ENCODE measurements around the gene TACR2. TPM values are rescaled to one million over a fixed set of nuclear protein-coding genes. Genes with fewer than 3 reads are reported as not detected.

Gene TACR2
- total RNA-seq, 2 donors from 2014 or later, result 0.66 TPM; not detected in 1

DNA sequence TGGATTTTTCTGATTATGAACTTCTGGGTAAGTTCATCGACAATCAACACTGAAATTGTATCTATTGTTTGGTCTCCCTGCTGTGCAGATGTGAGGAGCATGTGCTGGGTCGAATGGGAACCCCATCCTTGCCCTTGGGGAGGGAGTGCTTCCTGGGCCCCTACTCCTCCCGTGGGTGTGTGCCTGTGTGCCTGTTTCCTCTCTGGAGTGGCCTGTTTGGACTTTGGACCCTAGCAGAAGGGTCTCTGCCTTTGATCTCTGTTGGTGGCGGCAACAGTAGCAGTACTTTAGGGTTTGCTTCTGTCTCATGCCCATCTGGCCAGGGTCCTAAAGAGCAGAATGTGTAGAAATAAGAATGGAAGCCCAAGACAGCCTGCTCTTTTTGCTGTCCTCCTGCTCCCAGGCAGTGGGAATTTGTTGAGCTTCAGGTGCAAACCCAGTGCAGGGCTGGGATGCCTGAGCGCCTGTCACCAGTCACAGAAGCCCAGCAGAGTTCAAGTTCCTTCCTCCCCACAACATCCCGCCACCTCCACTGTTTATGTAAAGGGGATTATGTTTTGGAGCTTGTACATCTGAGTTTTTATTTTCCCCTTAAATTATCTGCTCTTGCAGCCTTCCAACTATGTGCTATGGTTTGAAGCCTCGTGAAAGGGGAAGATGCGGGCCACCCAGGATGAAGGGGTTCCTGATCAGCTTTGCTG lies 1.5 kb upstream of the TACR2 start:
- ATAC-seq (no peak), DNase-seq (no peak)
- no peak overlapping the region for H3K4me3 ChIP-seq
- no peaks in the 10 kb centered on the region for H3K9me3 ChIP-seq
- no peak for TF ChIP-seq CTCF (IDR thresholded peaks at IDR 0.05)
- no peak for TF ChIP-seq POLR2A (IDR thresholded peaks at IDR 0.05)
- H3K27ac ChIP-seq, result no peak overlapping the region
- no peaks in the 10 kb centered on the region for H3K4me1 ChIP-seq
- no peaks in the 10 kb centered on the region for H3K27me3 ChIP-seq
- intact Hi-C loops (cut with DNase I), result no loop called here
- 68 to 72% methylated on average over 8 of the region's 8 CpGs for WGBS, 2 donors
- H3K36me3 ChIP-seq (replicated peaks in 1 of 2; ENCODE audit: insufficient read depth in 1 of 2, low read depth in 2 of 2), result no peaks in the 10 kb centered on the region

DNA sequence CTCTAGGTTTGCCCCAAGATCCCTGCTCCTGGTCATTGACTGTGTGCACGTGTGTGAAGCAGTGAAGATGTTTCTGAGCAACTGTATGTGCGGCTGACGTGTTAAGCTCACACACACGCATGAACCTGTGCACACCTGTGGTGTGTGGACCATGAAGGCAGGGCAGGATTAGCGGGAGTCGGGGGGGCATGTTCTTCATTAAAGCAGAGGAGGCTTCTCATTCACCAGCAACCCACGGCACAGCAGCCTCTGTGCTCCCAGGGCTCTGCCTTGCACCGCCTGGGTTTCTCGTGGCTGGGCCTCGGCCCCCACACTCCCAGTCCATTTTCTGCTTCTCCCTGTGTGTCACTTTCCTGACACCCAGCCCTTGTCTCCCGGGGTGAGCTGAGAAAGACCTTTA lies 824 bp upstream of the TACR2 start:
- H3K27ac ChIP-seq, result no peak overlapping the region
- no peaks in the 10 kb centered on the region for H3K27me3 ChIP-seq
- intact Hi-C loops (cut with DNase I), result no loop called here
- H3K36me3 ChIP-seq (replicated peaks in 1 of 2; ENCODE audit: insufficient read depth in 1 of 2, low read depth in 2 of 2), result no peaks in the 10 kb centered on the region
- H3K9me3 ChIP-seq, result no peaks in the 10 kb centered on the region
- WGBS, 2 donors, result 78 to 83% methylated on average over 5 to 11 of the region's 11 CpGs
- ATAC-seq (no peak), DNase-seq (no peak)
- no peaks in the 10 kb centered on the region for H3K4me1 ChIP-seq
- TF ChIP-seq POLR2A (IDR thresholded peaks at IDR 0.05), result no peak
- TF ChIP-seq CTCF (IDR thresholded peaks at IDR 0.05), result no peak
- H3K4me3 ChIP-seq, result no peak overlapping the region

- DNase-seq, result no peak
- intact Hi-C loops (cut with DNase I), result no loop called here
- ATAC-seq, result no peak
- Histone ChIP-seq H3K4me1 (no peaks in the 10 kb centered on the region), H3K9me3 (no peaks in the 10 kb centered on the region), H3K4me3 (no peak overlapping the region), H3K36me3 (replicated peaks in 1 of 2; ENCODE audit: insufficient read depth in 1 of 2, low read depth in 2 of 2) (no peaks in the 10 kb centered on the region), H3K27ac (no peak overlapping the region), H3K27me3 (no peaks in the 10 kb centered on the region)
- WGBS, 2 donors, result 87 to 94% methylated on average over 7 to 10 of the region's 10 CpGs
- TF ChIP-seq POLR2A (IDR thresholded peaks at IDR 0.05) (no peak), CTCF (IDR thresholded peaks at IDR 0.05) (no peak)
These were observed 767 bp downstream of the TACR2 start for GRCh38 chr10:69415951-69416350.

- H3K9me3 ChIP-seq, result no peaks in the 10 kb centered on the region
- no peak for ATAC-seq
- no peak for DNase-seq
- H3K36me3 ChIP-seq (replicated peaks in 1 of 2; ENCODE audit: insufficient read depth in 1 of 2, low read depth in 2 of 2), result no peaks in the 10 kb centered on the region
- H3K4me1 ChIP-seq, result no peaks in the 10 kb centered on the region
- no peak overlapping the region for H3K4me3 ChIP-seq
- no peak overlapping the region for H3K27ac ChIP-seq
- TF ChIP-seq POLR2A (IDR thresholded peaks at IDR 0.05), result no peak
- no peak for TF ChIP-seq CTCF (IDR thresholded peaks at IDR 0.05)
- intact Hi-C loops (cut with DNase I), result no loop called here
- no peaks in the 10 kb centered on the region for H3K27me3 ChIP-seq
- 81% methylated on average over 13 of the region's 13 CpGs for WGBS, 2 donors
These were observed 1.7 kb downstream of the TACR2 start for GRCh38 chr10:69415049-69415448.
